HEK293 (cell line): ENCODE measurements around the gene MED17.

ENCODE experiments used
- CTCF ChIA-PET: fragments of 350-600 bp; formaldehyde crosslinking; extraction: SDS; loops from one replicate; lab custom pipeline; 2021; ENCODE audit warnings: antibody characterized with exemption; lab: Yijun Ruan, JAX
- POLR2A ChIA-PET: fragments of 300-600 bp; formaldehyde crosslinking; extraction: SDS; loops from one replicate; lab custom pipeline; 2020; ENCODE audit warnings: antibody characterized with exemption, inconsistent platforms; lab: Yijun Ruan, JAX
- H3K27ac ChIP-seq: fragments of 200-500 bp; sonication (Bioruptor generic); 2 replicates; pipeline ENCODE4 v1.5.1; 2014; ENCODE audit warnings: low read depth, low read length, control low read depth, inconsistent platforms; ENCODE audit errors: extremely low read depth
- H3K36me3 ChIP-seq, 2 experiments: fragments of 200-500 bp in 1 of 2; sonication (Bioruptor generic) in 1 of 2; 1 replicate in 1 of 2; 2 replicates in 1 of 2; pipeline ENCODE4 v1.5.1; 2014 to 2017; ENCODE audit warnings: inconsistent platforms in 2 of 2, low read length in 2 of 2; ENCODE audit not compliant: control insufficient read depth in 2 of 2, insufficient read depth in 1 of 2
- H3K4me1 ChIP-seq: fragments of 200-500 bp; sonication (Bioruptor generic); 2 replicates; pipeline ENCODE4 v1.5.1; 2014; ENCODE audit warnings: mild to moderate bottlenecking, low read length, inconsistent platforms; ENCODE audit not compliant: control insufficient read depth, insufficient read depth
- H3K4me3 ChIP-seq: 2 replicates; pipeline ENCODE4 v1.5.1; 2011; ENCODE audit warnings: low read depth, mild to moderate bottlenecking, control low read depth, low read length, moderate library complexity
- H3K9me3 ChIP-seq: fragments of 200-500 bp; sonication (Bioruptor generic); 2 replicates; pipeline ENCODE4 v1.5.1; 2014; ENCODE audit warnings: low read depth, low read length, inconsistent platforms; ENCODE audit not compliant: control insufficient read depth, insufficient read depth
- GLI2 ChIP-seq: fragments of 450-650 bp; formaldehyde crosslinking; IDR thresholded peaks from 2 replicates; pipeline ENCODE4; 2017; ENCODE audit warnings: missing biosample characterization, missing genetic modification characterization, low read depth, borderline replicate concordance
- MEIS1 ChIP-seq: sonication (generic); formaldehyde crosslinking; IDR thresholded peaks from 2 replicates; pipeline ENCODE4 v1.8.1; 2022; ENCODE audit warnings: missing genetic modification reagents, mild to moderate bottlenecking, borderline replicate concordance
- ZBTB1 ChIP-seq: fragments of 450-650 bp; formaldehyde crosslinking; IDR thresholded peaks from 2 replicates; pipeline ENCODE4 v1.5.1; 2016; ENCODE audit warnings: missing biosample characterization, missing genetic modification characterization
- ZBTB48 ChIP-seq: fragments of 450-650 bp; formaldehyde crosslinking; IDR thresholded peaks from 2 replicates; pipeline ENCODE4 v1.5.1; 2016; ENCODE audit warnings: missing biosample characterization, missing genetic modification characterization
- ZNF112 ChIP-seq: fragments of 450-650 bp; formaldehyde crosslinking; IDR thresholded peaks from 2 replicates; pipeline ENCODE4 v1.5.0; 2017; ENCODE audit warnings: missing biosample characterization, missing genetic modification characterization
- ZNF174 ChIP-seq: fragments of 450-650 bp; formaldehyde crosslinking; IDR thresholded peaks from 2 replicates; pipeline ENCODE4 v1.5.0; 2017; ENCODE audit warnings: missing biosample characterization, mild to moderate bottlenecking, missing genetic modification characterization
- ZNF223 ChIP-seq: fragments of 450-650 bp; formaldehyde crosslinking; IDR thresholded peaks from 2 replicates; pipeline ENCODE4 v1.5.1; 2016; ENCODE audit warnings: missing biosample characterization, missing genetic modification characterization
- ZNF23 ChIP-seq: fragments of 450-650 bp; formaldehyde crosslinking; IDR thresholded peaks from 2 replicates; pipeline ENCODE4 v1.5.1; 2016; ENCODE audit warnings: missing biosample characterization, missing genetic modification characterization, borderline replicate concordance
- ZNF324 ChIP-seq: fragments of 450-650 bp; formaldehyde crosslinking; IDR thresholded peaks from 2 replicates; pipeline ENCODE4 v1.5.1; 2016; ENCODE audit warnings: missing biosample characterization, missing genetic modification characterization
- ZNF366 ChIP-seq: fragments of 450-650 bp; formaldehyde crosslinking; conservative IDR thresholded peaks from 2 replicates; pipeline ENCODE4 v1.5.1; 2016; ENCODE audit warnings: missing biosample characterization, missing genetic modification characterization
- ZNF416 ChIP-seq: fragments of 450-650 bp; formaldehyde crosslinking; IDR thresholded peaks from 2 replicates; pipeline ENCODE4 v1.5.1; 2016; ENCODE audit warnings: missing biosample characterization, missing genetic modification characterization
- ZNF423 ChIP-seq: fragments of 450-650 bp; formaldehyde crosslinking; IDR thresholded peaks from 2 replicates; pipeline ENCODE4 v1.5.1; 2016; ENCODE audit warnings: missing biosample characterization, missing genetic modification characterization
- ZNF433 ChIP-seq: fragments of 450-650 bp; formaldehyde crosslinking; IDR thresholded peaks from 2 replicates; pipeline ENCODE4 v1.5.1; 2016; ENCODE audit warnings: missing biosample characterization, missing genetic modification characterization, low read depth
- ZNF501 ChIP-seq: fragments of 450-650 bp; formaldehyde crosslinking; IDR thresholded peaks from 2 replicates; pipeline ENCODE4 v1.5.1; 2016; ENCODE audit warnings: missing biosample characterization, missing genetic modification characterization
- ZNF558 ChIP-seq: fragments of 450-650 bp; formaldehyde crosslinking; IDR thresholded peaks from 2 replicates; pipeline ENCODE4 v1.5.1; 2016; ENCODE audit warnings: missing biosample characterization, missing genetic modification characterization
- ZNF571 ChIP-seq: fragments of 450-650 bp; formaldehyde crosslinking; IDR thresholded peaks from 2 replicates; pipeline ENCODE4 v1.5.0; 2017; ENCODE audit warnings: missing biosample characterization, missing genetic modification characterization
- ZNF585B ChIP-seq: fragments of 450-650 bp; formaldehyde crosslinking; IDR thresholded peaks from 2 replicates; pipeline ENCODE4 v1.5.1; 2016; ENCODE audit warnings: missing biosample characterization, missing genetic modification characterization
- ZNF629 ChIP-seq: fragments of 450-650 bp; formaldehyde crosslinking; IDR thresholded peaks from 2 replicates; pipeline ENCODE4 v1.5.1; 2017; ENCODE audit warnings: missing biosample characterization, missing genetic modification characterization
- ZNF654 ChIP-seq: fragments of 450-650 bp; formaldehyde crosslinking; IDR thresholded peaks from 2 replicates; pipeline ENCODE4 v1.5.1; 2016; ENCODE audit warnings: low read depth, missing biosample characterization, missing genetic modification characterization
- ZNF837 ChIP-seq: fragments of 450-650 bp; formaldehyde crosslinking; IDR thresholded peaks from 2 replicates; pipeline ENCODE4 v1.5.1; 2016; ENCODE audit warnings: missing biosample characterization, missing genetic modification characterization
- ZSCAN30 ChIP-seq: fragments of 450-650 bp; IDR thresholded peaks from 2 replicates; pipeline ENCODE4 v1.5.1; 2018; ENCODE audit warnings: missing biosample characterization, mild to moderate bottlenecking, missing genetic modification characterization, moderate library complexity
- TF ChIP-seq, protein P1 (sequence below): fragments of 450-650 bp; formaldehyde crosslinking; IDR thresholded peaks from 2 replicates; pipeline ENCODE4 v1.5.1; 2016; ENCODE audit warnings: missing biosample characterization, missing genetic modification characterization, borderline replicate concordance
- TF ChIP-seq, protein P2 (sequence below): fragments of 450-650 bp; formaldehyde crosslinking; IDR thresholded peaks from 2 replicates; pipeline ENCODE4 v1.5.0; 2017; ENCODE audit warnings: missing biosample characterization, missing genetic modification characterization, borderline replicate concordance
- TF ChIP-seq, protein P3 (sequence below): fragments of 450-650 bp; formaldehyde crosslinking; IDR thresholded peaks from 2 replicates; pipeline ENCODE4 v1.5.1; 2016; ENCODE audit warnings: missing biosample characterization, missing genetic modification characterization
- TF ChIP-seq, protein P4 (sequence below): fragments of 450-650 bp; formaldehyde crosslinking; IDR thresholded peaks from 2 replicates; pipeline ENCODE4 v1.5.1; 2017; ENCODE audit warnings: missing biosample characterization, missing genetic modification characterization
- TF ChIP-seq, protein P5 (sequence below): fragments of 450-650 bp; formaldehyde crosslinking; IDR thresholded peaks from 2 replicates; pipeline ENCODE4 v1.5.1; 2016; ENCODE audit warnings: missing biosample characterization, missing genetic modification characterization

The MED17 gene

DNA sequence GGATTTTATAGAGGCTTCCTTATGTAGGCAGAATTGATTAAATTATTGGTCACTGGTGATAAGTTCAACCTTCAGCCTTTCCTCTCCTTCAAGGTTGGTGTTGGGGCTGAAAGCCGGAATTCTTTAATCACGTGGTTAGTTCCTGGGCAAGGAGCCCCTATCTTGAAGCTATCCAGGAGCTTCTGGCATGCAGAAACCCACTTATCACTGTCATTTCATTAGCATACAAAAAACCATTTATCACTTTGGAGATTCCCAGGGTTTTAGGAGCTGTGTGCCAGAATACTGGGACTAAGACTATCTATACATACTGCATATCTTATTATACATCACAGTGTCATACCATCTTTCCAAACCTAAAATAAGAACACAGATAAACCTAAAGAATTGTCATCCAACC, 18.5 kb upstream of the MED17 start (continued):
- TF ChIP-seq, protein P1, sequence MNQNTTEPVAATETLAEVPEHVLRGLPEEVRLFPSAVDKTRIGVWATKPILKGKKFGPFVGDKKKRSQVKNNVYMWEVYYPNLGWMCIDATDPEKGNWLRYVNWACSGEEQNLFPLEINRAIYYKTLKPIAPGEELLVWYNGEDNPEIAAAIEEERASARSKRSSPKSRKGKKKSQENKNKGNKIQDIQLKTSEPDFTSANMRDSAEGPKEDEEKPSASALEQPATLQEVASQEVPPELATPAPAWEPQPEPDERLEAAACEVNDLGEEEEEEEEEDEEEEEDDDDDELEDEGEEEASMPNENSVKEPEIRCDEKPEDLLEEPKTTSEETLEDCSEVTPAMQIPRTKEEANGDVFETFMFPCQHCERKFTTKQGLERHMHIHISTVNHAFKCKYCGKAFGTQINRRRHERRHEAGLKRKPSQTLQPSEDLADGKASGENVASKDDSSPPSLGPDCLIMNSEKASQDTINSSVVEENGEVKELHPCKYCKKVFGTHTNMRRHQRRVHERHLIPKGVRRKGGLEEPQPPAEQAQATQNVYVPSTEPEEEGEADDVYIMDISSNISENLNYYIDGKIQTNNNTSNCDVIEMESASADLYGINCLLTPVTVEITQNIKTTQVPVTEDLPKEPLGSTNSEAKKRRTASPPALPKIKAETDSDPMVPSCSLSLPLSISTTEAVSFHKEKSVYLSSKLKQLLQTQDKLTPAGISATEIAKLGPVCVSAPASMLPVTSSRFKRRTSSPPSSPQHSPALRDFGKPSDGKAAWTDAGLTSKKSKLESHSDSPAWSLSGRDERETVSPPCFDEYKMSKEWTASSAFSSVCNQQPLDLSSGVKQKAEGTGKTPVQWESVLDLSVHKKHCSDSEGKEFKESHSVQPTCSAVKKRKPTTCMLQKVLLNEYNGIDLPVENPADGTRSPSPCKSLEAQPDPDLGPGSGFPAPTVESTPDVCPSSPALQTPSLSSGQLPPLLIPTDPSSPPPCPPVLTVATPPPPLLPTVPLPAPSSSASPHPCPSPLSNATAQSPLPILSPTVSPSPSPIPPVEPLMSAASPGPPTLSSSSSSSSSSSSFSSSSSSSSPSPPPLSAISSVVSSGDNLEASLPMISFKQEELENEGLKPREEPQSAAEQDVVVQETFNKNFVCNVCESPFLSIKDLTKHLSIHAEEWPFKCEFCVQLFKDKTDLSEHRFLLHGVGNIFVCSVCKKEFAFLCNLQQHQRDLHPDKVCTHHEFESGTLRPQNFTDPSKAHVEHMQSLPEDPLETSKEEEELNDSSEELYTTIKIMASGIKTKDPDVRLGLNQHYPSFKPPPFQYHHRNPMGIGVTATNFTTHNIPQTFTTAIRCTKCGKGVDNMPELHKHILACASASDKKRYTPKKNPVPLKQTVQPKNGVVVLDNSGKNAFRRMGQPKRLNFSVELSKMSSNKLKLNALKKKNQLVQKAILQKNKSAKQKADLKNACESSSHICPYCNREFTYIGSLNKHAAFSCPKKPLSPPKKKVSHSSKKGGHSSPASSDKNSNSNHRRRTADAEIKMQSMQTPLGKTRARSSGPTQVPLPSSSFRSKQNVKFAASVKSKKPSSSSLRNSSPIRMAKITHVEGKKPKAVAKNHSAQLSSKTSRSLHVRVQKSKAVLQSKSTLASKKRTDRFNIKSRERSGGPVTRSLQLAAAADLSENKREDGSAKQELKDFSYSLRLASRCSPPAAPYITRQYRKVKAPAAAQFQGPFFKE (tag by site-specific recombination), result no peak
- TF ChIP-seq ZNF366 (tag by site-specific recombination) (no peak), ZNF837 (no peak), ZNF324 (tag by site-specific recombination) (no peak), ZNF174 (tag by site-specific recombination) (no peak), ZNF112 (tag by site-specific recombination) (no peak), ZNF23 (tag by site-specific recombination) (no peak), ZNF501 (tag by site-specific recombination) (no peak), ZNF416 (tag by site-specific recombination) (no peak), ZNF585B (no peak), ZNF654 (no peak)

DNA sequence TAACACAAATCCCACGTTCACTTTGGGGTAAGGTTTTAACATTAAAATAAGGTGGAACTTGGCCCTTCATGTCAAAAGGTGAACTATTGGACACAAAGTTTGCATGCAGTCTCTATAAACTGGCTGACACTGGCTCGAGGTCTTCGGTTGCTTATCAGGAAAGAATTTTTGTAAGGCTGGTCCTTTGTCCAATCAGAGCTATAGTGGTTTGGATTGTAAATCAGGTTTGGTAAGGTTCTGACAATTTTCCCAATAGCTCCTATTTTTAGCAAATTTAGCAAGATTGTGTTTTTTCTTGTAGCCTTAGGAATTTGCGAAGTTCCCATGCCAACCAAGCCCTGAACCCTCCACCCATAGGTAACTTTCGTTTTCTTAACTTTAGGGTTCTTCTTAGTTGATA, 17.6 kb upstream of the MED17 start:
- ChIA-PET CTCF (no interaction called here), POLR2A (interaction anchor here (0.9 to 2.2 kb wide), 2 partner anchors 11 to 25 kb away, joined by 3 to 4 read pairs; partner anchors contain the start of genes C11orf54 and TAF1D)
- Histone ChIP-seq H3K36me3 (peaks cover 0 to 16% of the 10 kb centered on the region in 2 experiments; a peak in 1 of 3 replicates), H3K27ac (no peak overlapping the region), H3K4me1 (no peaks in the 10 kb centered on the region), H3K4me3 (no peak overlapping the region), H3K9me3 (no peaks in the 10 kb centered on the region)
- TF ChIP-seq, protein P2, sequence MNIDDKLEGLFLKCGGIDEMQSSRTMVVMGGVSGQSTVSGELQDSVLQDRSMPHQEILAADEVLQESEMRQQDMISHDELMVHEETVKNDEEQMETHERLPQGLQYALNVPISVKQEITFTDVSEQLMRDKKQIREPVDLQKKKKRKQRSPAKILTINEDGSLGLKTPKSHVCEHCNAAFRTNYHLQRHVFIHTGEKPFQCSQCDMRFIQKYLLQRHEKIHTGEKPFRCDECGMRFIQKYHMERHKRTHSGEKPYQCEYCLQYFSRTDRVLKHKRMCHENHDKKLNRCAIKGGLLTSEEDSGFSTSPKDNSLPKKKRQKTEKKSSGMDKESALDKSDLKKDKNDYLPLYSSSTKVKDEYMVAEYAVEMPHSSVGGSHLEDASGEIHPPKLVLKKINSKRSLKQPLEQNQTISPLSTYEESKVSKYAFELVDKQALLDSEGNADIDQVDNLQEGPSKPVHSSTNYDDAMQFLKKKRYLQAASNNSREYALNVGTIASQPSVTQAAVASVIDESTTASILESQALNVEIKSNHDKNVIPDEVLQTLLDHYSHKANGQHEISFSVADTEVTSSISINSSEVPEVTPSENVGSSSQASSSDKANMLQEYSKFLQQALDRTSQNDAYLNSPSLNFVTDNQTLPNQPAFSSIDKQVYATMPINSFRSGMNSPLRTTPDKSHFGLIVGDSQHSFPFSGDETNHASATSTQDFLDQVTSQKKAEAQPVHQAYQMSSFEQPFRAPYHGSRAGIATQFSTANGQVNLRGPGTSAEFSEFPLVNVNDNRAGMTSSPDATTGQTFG (tag by site-specific recombination), result no peak
- TF ChIP-seq ZNF433 (tag by site-specific recombination), result no peak
- no peak for TF ChIP-seq ZNF558 (tag by site-specific recombination)
- TF ChIP-seq ZBTB48 (tag by site-specific recombination), result no peak
- no peak for TF ChIP-seq MEIS1 (CRISPR knock-in tag)
- TF ChIP-seq, protein P3, sequence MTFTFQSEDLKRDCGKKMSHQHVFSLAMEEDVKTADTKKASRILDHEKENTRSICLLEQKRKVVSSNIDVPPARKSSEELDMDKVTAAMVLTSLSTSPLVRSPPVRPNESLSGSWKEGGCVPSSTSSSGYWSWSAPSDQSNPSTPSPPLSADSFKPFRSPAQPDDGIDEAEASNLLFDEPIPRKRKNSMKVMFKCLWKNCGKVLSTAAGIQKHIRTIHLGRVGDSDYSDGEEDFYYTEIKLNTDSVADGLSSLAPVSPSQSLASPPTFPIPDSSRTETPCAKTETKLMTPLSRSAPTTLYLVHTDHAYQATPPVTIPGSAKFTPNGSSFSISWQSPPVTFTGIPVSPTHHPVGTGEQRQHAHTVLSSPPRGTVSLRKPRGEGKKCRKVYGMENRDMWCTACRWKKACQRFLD, result no peak
- no peak for TF ChIP-seq GLI2 (tag by site-specific recombination)
- TF ChIP-seq ZNF423 (tag by site-specific recombination), result no peak
- TF ChIP-seq ZNF571 (tag by site-specific recombination), result no peak
- TF ChIP-seq ZNF174 (tag by site-specific recombination), result no peak
- TF ChIP-seq ZBTB1 (tag by site-specific recombination), result no peak
- no peak for TF ChIP-seq ZNF223 (tag by site-specific recombination)
- TF ChIP-seq ZNF629 (tag by site-specific recombination), result no peak
- TF ChIP-seq ZSCAN30, result no peak
- TF ChIP-seq, protein P4, sequence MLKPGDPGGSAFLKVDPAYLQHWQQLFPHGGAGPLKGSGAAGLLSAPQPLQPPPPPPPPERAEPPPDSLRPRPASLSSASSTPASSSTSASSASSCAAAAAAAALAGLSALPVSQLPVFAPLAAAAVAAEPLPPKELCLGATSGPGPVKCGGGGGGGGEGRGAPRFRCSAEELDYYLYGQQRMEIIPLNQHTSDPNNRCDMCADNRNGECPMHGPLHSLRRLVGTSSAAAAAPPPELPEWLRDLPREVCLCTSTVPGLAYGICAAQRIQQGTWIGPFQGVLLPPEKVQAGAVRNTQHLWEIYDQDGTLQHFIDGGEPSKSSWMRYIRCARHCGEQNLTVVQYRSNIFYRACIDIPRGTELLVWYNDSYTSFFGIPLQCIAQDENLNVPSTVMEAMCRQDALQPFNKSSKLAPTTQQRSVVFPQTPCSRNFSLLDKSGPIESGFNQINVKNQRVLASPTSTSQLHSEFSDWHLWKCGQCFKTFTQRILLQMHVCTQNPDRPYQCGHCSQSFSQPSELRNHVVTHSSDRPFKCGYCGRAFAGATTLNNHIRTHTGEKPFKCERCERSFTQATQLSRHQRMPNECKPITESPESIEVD (tag by site-specific recombination), result no peak
- TF ChIP-seq, protein P5, sequence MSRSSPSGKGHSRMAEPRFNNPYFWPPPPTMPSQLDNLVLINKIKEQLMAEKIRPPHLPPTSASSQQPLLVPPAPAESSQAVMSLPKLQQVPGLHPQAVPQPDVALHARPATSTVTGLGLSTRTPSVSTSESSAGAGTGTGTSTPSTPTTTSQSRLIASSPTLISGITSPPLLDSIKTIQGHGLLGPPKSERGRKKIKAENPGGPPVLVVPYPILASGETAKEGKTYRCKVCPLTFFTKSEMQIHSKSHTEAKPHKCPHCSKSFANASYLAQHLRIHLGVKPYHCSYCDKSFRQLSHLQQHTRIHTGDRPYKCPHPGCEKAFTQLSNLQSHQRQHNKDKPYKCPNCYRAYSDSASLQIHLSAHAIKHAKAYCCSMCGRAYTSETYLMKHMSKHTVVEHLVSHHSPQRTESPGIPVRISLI (tag by site-specific recombination), result no peak
